HG02943 (cell line): Measurements from ENCODE around the gene LYRM4.
A peak's percentile ranks its signal among the peaks of the same experiment; 100 is the strongest.

Experiments used
- ATAC-seq: cut with Tn5 transposase; IDR thresholded peaks from one replicate; pipeline ENCODE4 v1.9.1; 2021; ENCODE audit warnings: mild to moderate bottlenecking, low read depth, moderate library complexity; ENCODE audit not compliant: unreplicated experiment

The LYRM4 gene

GRCh38 chr6:5260661-5261544, at the start of gene LYRM4, which contains the start of gene FARS2:
LYRM4 (minus strand) TSS chr6:5260950; CDS start chr6:5260733, 217 bp downstream.
FARS2 (plus strand) TSS chr6:5261513.
- peak; percentile 79 for ATAC-seq

GRCh38 chr6:5308066-5308465, 47.3 kb upstream of the LYRM4 start:
- no peak for ATAC-seq

GRCh38 chr6:5307058-5307457, 46.3 kb upstream of the LYRM4 start:
- ATAC-seq = no peak

- ATAC-seq = no peak
Measured at GRCh38 chr6:5305968-5306626, 45.3 kb upstream of the LYRM4 start.

GRCh38 chr6:5303682-5304081, 42.9 kb upstream of the LYRM4 start:
- no peak for ATAC-seq

GRCh38 chr6:5302995-5303622, 42.4 kb upstream of the LYRM4 start:
- ATAC-seq = peak; percentile 69

- ATAC-seq = peak; percentile 89
Measured at GRCh38 chr6:5302220-5302946, 41.6 kb upstream of the LYRM4 start.

GRCh38 chr6:5300206-5300764, 39.5 kb upstream of the LYRM4 start:
- no peak for ATAC-seq

- ATAC-seq = no peak
Measured at GRCh38 chr6:5295623-5296022, 34.9 kb upstream of the LYRM4 start.

- ATAC-seq = no peak
Measured at GRCh38 chr6:5294392-5295211, 33.9 kb upstream of the LYRM4 start.

GRCh38 chr6:5293692-5294091, 32.9 kb upstream of the LYRM4 start:
- no peak for ATAC-seq

GRCh38 chr6:5292154-5292553, 31.4 kb upstream of the LYRM4 start:
- ATAC-seq = no peak

GRCh38 chr6:5290500-5290899, 29.8 kb upstream of the LYRM4 start:
- no peak for ATAC-seq

GRCh38 chr6:5290097-5290496, 29.3 kb upstream of the LYRM4 start:
- ATAC-seq = no peak

- no peak for ATAC-seq
Measured at GRCh38 chr6:5287966-5288297, 27.2 kb upstream of the LYRM4 start.

- no peak for ATAC-seq
Measured at GRCh38 chr6:5287205-5287965, 26.6 kb upstream of the LYRM4 start.

GRCh38 chr6:5286780-5287179, 26.0 kb upstream of the LYRM4 start:
- ATAC-seq = no peak

GRCh38 chr6:5285526-5285925, 24.8 kb upstream of the LYRM4 start:
- ATAC-seq = no peak

- no peak for ATAC-seq
Measured at GRCh38 chr6:5285081-5285480, 24.3 kb upstream of the LYRM4 start.
